Measurements from ENCODE around the gene ZNF563.

DNA sequence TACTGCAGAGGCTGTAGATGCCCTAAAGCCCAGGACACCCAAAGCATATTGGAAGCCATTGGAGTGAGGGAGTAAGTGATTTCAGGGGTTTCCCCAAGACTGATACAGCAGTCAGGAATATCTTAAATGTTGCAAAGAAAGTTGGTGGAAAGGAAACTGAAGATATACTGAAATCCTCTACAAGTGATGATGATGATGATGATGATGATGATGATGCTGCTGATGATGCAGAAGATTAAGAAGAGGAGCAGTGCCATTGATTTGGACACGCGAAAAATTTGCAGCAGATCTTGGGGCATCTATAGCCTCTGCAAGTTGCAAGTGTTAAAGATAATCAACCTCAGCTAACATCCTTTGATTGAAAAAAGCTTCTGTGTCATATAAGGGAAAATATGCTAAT, 62.6 kb downstream of the ZNF563 start:
- TF ChIP-seq GATA2 (IDR thresholded peaks at IDR 0.05; ENCODE audit: low read depth, low read length) (no peak), GATA3 (IDR thresholded peaks at IDR 0.05; ENCODE audit: low read depth, low read length) (no peak)
